Esophagus muscularis mucosa (tissue), 4 donors: Measurements from ENCODE around the gene CXXC5. TPM values are rescaled to one million over a fixed set of nuclear protein-coding genes. Genes with fewer than 3 reads are reported as not detected.

ENCODE experiments used
- DNase-seq: peaks from one replicate; pipeline ENCODE4 v3.0.0-alpha.2; 2017; ENCODE audit errors: extremely low spot score
- H3K27ac ChIP-seq, 4 donors: fragments of 200-600 bp; sonication (generic); replicated peaks in 1 of 4; 1 replicate in 3 of 4; 2 replicates in 1 of 4; pipeline ENCODE4 v1.5.1; 2016 to 2019; ENCODE audit warnings: mild to moderate bottlenecking in 1 of 4
- H3K27me3 ChIP-seq, 4 donors: fragments of 200-600 bp; sonication (generic); one replicate each; pipeline versions ENCODE4 v1.5.1 to v1.6.0; 2016 to 2019
- H3K36me3 ChIP-seq, 4 donors: fragments of 200-600 bp; sonication (generic); one replicate each; pipeline ENCODE4 v1.5.1; 2016 to 2019
- H3K4me1 ChIP-seq, 4 donors: fragments of 200-600 bp; sonication (generic); one replicate each; pipeline ENCODE4 v1.5.1; 2016 to 2019
- H3K4me3 ChIP-seq, 4 donors: fragments of 200-600 bp; sonication (generic); 1 replicate in 2 of 4; 2 replicates in 2 of 4; pipeline ENCODE4 v1.5.1; 2016 to 2019; ENCODE audit warnings: mild to moderate bottlenecking in 4 of 4, moderate library complexity in 1 of 4
- H3K9me3 ChIP-seq, 4 donors: fragments of 200-600 bp; sonication (generic); 1 replicate in 3 of 4; 2 replicates in 1 of 4; pipeline ENCODE4 v1.5.1; 2016 to 2019
- CTCF ChIP-seq, 3 experiments: fragments of 200-600 bp in 2 of 3; fragments of 450-650 bp in 1 of 3; sonication (generic) in 2 of 3; IDR thresholded peaks; one replicate each; pipeline ENCODE4 v1.5.1; 2017 to 2019; ENCODE audit warnings: antibody characterized with exemption in 3 of 3, mild to moderate bottlenecking in 2 of 3, moderate library complexity in 1 of 3
- EP300 ChIP-seq: sonication (generic); formaldehyde crosslinking; IDR thresholded peaks from one replicate; pipeline ENCODE4 v1.6.1; 2017; ENCODE audit warnings: antibody characterized with exemption
- POLR2A ChIP-seq: fragments of 450-650 bp; IDR thresholded peaks from one replicate; pipeline ENCODE4 v1.6.1; 2017; ENCODE audit warnings: antibody characterized with exemption, moderate library complexity, mild to moderate bottlenecking, low read depth
- POLR2AphosphoS5 ChIP-seq, 2 donors: sonication (generic); formaldehyde crosslinking; IDR thresholded peaks; one replicate each; pipeline ENCODE4 v1.6.1; 2017; ENCODE audit warnings: antibody characterized with exemption in 2 of 2
- WGBS: methylation state at CpG from one replicate; pipeline ENCODE4 v1.1.5; 2018; 5-methylcytosine and 5-hydroxymethylcytosine counted together
- intact Hi-C: fragments of 100-400 bp; cut with DNase I; formaldehyde crosslinking; loops from one replicate; pipeline ENCODE4 v1.15.1; 2023
- total RNA-seq, 4 donors: library from RNA; depleted of rRNA; stranded (reverse); fragments of >200 nt; gene quantifications; one replicate each; pipeline versions ENCODE4 v1.1.0 to v1.2.1, GENCODE V29; 2016

The CXXC5 gene
- total RNA-seq, 4 donors from 2014 or later, result 22.0 to 32.4 (median 27.8) TPM

GRCh38 chr5:139692148-139692547 lies 44.0 kb downstream of the CXXC5 start:
- Histone ChIP-seq H3K27me3 (no peaks in the 10 kb centered on the region), H3K4me3 (no peak overlapping the region), H3K36me3 (no peaks in the 10 kb centered on the region), H3K4me1 (peaks cover 35 to 56% (median 50%) of the 10 kb centered on the region in 4 donors), H3K9me3 (no peaks in the 10 kb centered on the region), H3K27ac (no peak overlapping the region)
- 89% methylated on average over 3 of the region's 6 CpGs for WGBS
- TF ChIP-seq EP300 (no peak), POLR2A (no peak), POLR2AphosphoS5 (IDR thresholded peaks at IDR 0.05) (no peak), CTCF (IDR thresholded peaks at IDR 0.05) (no peak)
- intact Hi-C loops, result loop anchor here (5.0 kb wide), 1 partner anchor 55 kb away; no protein-coding TSS in a partner anchor
- DNase-seq, result no peak

GRCh38 chr5:139692679-139693308 lies 44.6 kb downstream of the CXXC5 start:
- WGBS, result 71% methylated on average over 7 of the region's 8 CpGs
- Histone ChIP-seq H3K27ac (no peak overlapping the region), H3K9me3 (no peaks in the 10 kb centered on the region), H3K4me1 (peaks cover 42 to 57% (median 51%) of the 10 kb centered on the region in 4 donors), H3K4me3 (no peak overlapping the region), H3K36me3 (no peaks in the 10 kb centered on the region), H3K27me3 (no peaks in the 10 kb centered on the region)
- no peak for TF ChIP-seq POLR2AphosphoS5 (IDR thresholded peaks at IDR 0.05)
- no peak for TF ChIP-seq POLR2A
- no peak for TF ChIP-seq EP300
- no peak for TF ChIP-seq CTCF (IDR thresholded peaks at IDR 0.05)
- no peak for DNase-seq
- intact Hi-C loops, result loop anchor here (5.0 kb wide), 1 partner anchor 55 kb away; no protein-coding TSS in a partner anchor

- H3K4me1 ChIP-seq, result peaks cover 52 to 57% (median 54%) of the 10 kb centered on the region in 4 donors
- DNase-seq, result no peak
- intact Hi-C loops, result loop anchor here (5.0 kb wide), 1 partner anchor 57 kb away; no protein-coding TSS in a partner anchor
Measured at GRCh38 chr5:139693676-139694364, 45.7 kb downstream of the CXXC5 start.

GRCh38 chr5:139694556-139695177 lies 46.5 kb downstream of the CXXC5 start:
- no peak for DNase-seq
- Histone ChIP-seq H3K4me1 (peaks cover 55 to 57% (median 56%) of the 10 kb centered on the region in 4 donors), H3K9me3 (no peaks in the 10 kb centered on the region), H3K27me3 (no peaks in the 10 kb centered on the region), H3K27ac (no peak overlapping the region), H3K36me3 (no peaks in the 10 kb centered on the region), H3K4me3 (no peak overlapping the region)
- TF ChIP-seq EP300 (no peak), POLR2AphosphoS5 (IDR thresholded peaks at IDR 0.05) (no peak), CTCF (IDR thresholded peaks at IDR 0.05) (no peak), POLR2A (no peak)
- intact Hi-C loops, result loop anchor here (5.0 kb wide), 2 partner anchors 57 to 73 kb away; no protein-coding TSS in a partner anchor
- WGBS, result 90% methylated on average over 1 of the region's 1 CpG

More at GRCh38 chr5:139693676-139694364, 45.7 kb downstream of the CXXC5 start:
- no peaks in the 10 kb centered on the region for H3K27me3 ChIP-seq
- no peaks in the 10 kb centered on the region for H3K9me3 ChIP-seq
- 100% methylated on average over 2 of the region's 3 CpGs for WGBS
- H3K4me3 ChIP-seq, result no peak overlapping the region
- no peaks in the 10 kb centered on the region for H3K36me3 ChIP-seq
- H3K27ac ChIP-seq, result no peak overlapping the region
- no peak for TF ChIP-seq CTCF (IDR thresholded peaks at IDR 0.05)
- TF ChIP-seq POLR2AphosphoS5 (IDR thresholded peaks at IDR 0.05), result no peak
- no peak for TF ChIP-seq EP300
- no peak for TF ChIP-seq POLR2A
